ENCODE results near the gene RNF168.

GRCh38 chr3:196523841-196524240 lies 20.3 kb upstream of the RNF168 start:
- TF ChIP-seq ZNF121 (CRISPR knock-in tag; IDR thresholded peaks at IDR 0.05): no peak
- no peak for TF ChIP-seq PRRX2 (CRISPR knock-in tag; IDR thresholded peaks at IDR 0.05)
- TF ChIP-seq MYBL2 (CRISPR knock-in tag; IDR thresholded peaks at IDR 0.05): no peak
